ENCODE data around the gene HNRNPK.

DNA sequence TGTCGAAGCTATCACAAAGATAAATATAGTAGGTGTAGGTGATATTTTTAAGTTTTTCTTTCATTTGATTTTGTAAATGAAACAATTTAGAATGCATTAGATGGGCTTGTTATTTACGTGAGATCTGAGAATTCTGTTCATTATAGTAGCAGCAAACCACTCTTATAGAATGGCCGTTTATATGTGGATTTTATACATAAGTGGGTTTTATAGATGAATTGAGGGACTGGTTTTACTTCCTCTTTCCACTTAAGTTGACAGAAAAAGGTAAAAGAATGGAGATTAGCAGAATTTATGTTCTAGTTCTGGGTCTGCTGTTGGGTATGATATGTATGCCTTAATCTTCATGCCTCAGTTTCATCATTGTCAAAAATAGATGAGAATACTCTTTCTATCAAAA is 6.2 kb upstream of the HNRNPK start:
- no peak for TF ChIP-seq ARNTL (CRISPR knock-in tag; IDR thresholded peaks at IDR 0.05; ENCODE audit: borderline replicate concordance, low read depth)
- no peak for TF ChIP-seq SNAI2 (CRISPR knock-in tag; IDR thresholded peaks at IDR 0.05)
- TF ChIP-seq ZFP3 (CRISPR knock-in tag; IDR thresholded peaks at IDR 0.05): no peak
- no peak for TF ChIP-seq ZNF8 (CRISPR knock-in tag; IDR thresholded peaks at IDR 0.05)
- no peak for TF ChIP-seq GLIS3 (CRISPR knock-in tag; IDR thresholded peaks at IDR 0.05)
- no peak for TF ChIP-seq TCF4 (CRISPR knock-in tag; IDR thresholded peaks at IDR 0.05; ENCODE audit: borderline replicate concordance)
- TF ChIP-seq, protein P1, sequence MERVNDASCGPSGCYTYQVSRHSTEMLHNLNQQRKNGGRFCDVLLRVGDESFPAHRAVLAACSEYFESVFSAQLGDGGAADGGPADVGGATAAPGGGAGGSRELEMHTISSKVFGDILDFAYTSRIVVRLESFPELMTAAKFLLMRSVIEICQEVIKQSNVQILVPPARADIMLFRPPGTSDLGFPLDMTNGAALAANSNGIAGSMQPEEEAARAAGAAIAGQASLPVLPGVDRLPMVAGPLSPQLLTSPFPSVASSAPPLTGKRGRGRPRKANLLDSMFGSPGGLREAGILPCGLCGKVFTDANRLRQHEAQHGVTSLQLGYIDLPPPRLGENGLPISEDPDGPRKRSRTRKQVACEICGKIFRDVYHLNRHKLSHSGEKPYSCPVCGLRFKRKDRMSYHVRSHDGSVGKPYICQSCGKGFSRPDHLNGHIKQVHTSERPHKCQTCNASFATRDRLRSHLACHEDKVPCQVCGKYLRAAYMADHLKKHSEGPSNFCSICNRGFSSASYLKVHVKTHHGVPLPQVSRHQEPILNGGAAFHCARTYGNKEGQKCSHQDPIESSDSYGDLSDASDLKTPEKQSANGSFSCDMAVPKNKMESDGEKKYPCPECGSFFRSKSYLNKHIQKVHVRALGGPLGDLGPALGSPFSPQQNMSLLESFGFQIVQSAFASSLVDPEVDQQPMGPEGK (CRISPR knock-in tag; IDR thresholded peaks at IDR 0.05; ENCODE audit: borderline replicate concordance): no peak
- TF ChIP-seq ISL1 (CRISPR knock-in tag; IDR thresholded peaks at IDR 0.05): no peak

All from SK-N-SH treated with all-trans-retinoic acid at 6 μM for 48 hours (cell line).